Suprapubic skin (tissue), 4 donors: ENCODE data around the gene HERC4.

ENCODE experiments used
- CTCF ChIP-seq, 2 donors: fragments of 200-600 bp in 1 of 2; fragments of 450-650 bp in 1 of 2; sonication (generic) in 1 of 2; IDR thresholded peaks; one replicate each; pipeline ENCODE4 v1.5.1; 2016 to 2019; ENCODE audit warnings: antibody characterized with exemption in 2 of 2, mild to moderate bottlenecking in 1 of 2, moderate library complexity in 1 of 2
- POLR2A ChIP-seq, 2 donors: fragments of 450-650 bp; IDR thresholded peaks; one replicate each; pipeline ENCODE4 v1.6.1; 2017; ENCODE audit warnings: antibody characterized with exemption in 2 of 2, mild to moderate bottlenecking in 2 of 2, moderate library complexity in 2 of 2
- POLR2AphosphoS5 ChIP-seq, 3 donors: sonication (generic); formaldehyde crosslinking; IDR thresholded peaks; one replicate each; pipeline ENCODE4 v1.6.1; 2017; ENCODE audit warnings: antibody characterized with exemption in 3 of 3

DNA sequence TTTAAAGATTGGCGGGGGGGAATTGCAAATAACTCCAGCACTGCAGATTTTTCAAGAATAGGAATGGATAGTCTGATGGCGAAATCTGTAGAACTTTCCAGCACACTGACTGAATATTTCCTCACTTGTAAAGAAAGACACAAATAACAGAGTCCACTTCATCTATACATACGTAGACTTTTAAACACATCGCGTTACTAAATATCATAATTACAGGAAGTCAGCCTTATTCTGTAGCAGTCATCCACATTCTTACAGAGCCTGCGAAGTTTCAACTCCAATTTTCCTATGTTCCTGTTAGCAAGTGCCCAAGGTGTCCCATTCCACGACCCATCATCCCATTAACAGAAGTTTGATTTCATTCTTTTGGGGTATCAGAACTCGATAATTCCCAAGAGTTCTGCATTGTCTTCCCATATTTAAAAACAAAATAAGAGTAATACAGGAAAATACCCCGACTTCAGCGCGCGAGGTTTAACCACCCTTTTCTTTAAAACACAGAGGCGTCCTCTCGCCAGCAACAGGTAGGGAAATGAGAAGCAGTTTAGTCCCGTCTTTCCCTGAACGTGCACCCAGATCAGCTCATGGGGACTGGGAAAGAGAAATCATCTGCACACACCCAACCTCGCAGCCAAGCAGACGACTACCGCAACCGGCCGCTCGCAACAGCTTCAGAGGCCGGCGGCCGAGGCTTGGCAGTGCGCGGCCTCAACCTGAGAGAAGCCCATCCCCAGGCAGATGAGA is 880 bp downstream of the HERC4 start:
- TF ChIP-seq CTCF (IDR thresholded peaks at IDR 0.05) (no peak), POLR2AphosphoS5 (IDR thresholded peaks at IDR 0.05) (no peak), POLR2A (IDR thresholded peaks at IDR 0.05) (no peak)
